Activated T-cell treated with anti-CD3 and anti-CD28 coated beads, Interleukin-2, amount 50 U/mL, for 4 hours (primary cell): ENCODE results near the gene GLS2. TPM values are rescaled to one million over a fixed set of nuclear protein-coding genes. Genes with fewer than 3 reads are reported as not detected.

ENCODE experiments used
- ATAC-seq, 2 donors: fragments of 200-7000 bp; cut with Tn5 transposase; one replicate each; pipeline ENCODE4 v1.10.0; 2021
- DNase-seq: peaks from one replicate; pipeline ENCODE4 v3.0.0-alpha.2; 2020
- H3K27me3 Mint-ChIP-seq: one replicate; pipeline ENCODE4 v1.8.0; 2021; ENCODE audit warnings: low read depth, mixed read lengths
- H3K36me3 Mint-ChIP-seq: one replicate; pipeline ENCODE4 v1.8.0; 2022; ENCODE audit warnings: mixed read lengths; ENCODE audit not compliant: insufficient read depth
- H3K4me1 Mint-ChIP-seq: one replicate; pipeline ENCODE4 v1.8.0; 2021; ENCODE audit warnings: low read depth, mixed read lengths
- H3K4me3 Mint-ChIP-seq: one replicate; pipeline ENCODE4 v1.8.0; 2021; ENCODE audit warnings: mild to moderate bottlenecking, moderate library complexity, mixed read lengths
- H3K9me3 Mint-ChIP-seq: one replicate; pipeline ENCODE4 v1.8.0; 2021; ENCODE audit warnings: mixed read lengths
- total RNA-seq, 3 donors: library from RNA; stranded (reverse); gene quantifications; one replicate each; pipeline ENCODE4 v1.2.1, GENCODE V29; 2021

Gene GLS2
- total RNA-seq, 3 donors from 2014 or later: 1.7 to 4.2 (median 2.2) TPM

DNA sequence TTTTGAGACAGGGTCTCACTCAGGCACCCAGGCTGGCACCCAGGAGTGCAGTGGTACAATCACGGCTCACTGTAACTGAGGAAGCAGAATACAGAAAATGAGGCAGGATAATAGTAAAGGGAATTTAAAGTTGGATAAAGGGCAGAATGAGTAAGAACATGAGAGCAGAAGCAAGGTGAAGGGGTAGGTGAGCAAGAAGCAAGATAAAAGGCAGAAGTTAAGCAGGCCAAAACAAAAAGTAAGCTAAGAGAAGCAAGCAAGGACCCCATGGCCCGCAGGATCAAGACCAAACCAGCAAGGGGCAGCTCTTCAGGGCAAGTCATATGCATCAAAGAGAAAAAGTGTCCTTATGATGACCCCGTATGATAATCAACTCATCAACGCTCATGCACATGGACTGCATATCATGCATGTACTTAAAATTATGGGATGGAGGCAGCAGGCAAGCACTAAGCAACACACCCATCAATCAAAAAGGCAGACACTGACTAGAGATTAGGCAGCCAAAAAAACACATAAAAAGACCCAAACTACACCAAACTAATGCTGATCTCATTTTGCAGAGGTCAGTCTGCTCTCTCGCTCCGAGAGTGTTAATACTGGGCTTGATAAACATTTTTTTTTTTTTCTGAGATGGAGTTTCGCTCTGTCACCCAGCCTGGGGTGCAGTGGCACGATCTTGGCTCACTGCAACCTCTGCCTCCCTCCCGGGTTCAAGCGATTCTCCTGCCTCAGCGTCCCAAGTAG, 50.4 kb downstream of the GLS2 start:
- Mint-ChIP-seq H3K9me3 (no peaks in the 10 kb centered on the region), H3K4me1 (no peaks in the 10 kb centered on the region), H3K27me3 (no peaks in the 10 kb centered on the region), H3K4me3 (no peak overlapping the region), H3K36me3 (no peaks in the 10 kb centered on the region)
- DNase-seq (no peak), ATAC-seq (no peak)

DNA sequence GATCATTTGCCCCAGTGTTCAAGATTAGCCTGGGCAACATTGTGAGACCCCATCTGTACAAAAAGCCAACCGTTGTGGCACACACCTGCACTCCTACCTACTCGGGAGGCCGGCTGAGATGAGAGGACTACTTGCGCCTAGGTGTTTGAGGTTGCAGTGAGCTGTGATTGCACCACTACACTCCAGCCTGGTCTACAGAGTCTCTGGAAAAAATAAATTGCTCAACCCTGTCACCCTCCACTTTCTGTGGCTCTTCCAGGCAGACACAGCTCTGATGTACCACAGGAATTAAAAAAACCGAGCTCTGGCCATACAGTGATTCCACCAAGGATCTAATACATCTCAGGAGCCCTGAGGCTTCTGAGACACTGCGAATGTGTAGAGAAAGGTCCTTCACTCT, 53.1 kb downstream of the GLS2 start:
- ATAC-seq (no peak), DNase-seq (no peak)
- Mint-ChIP-seq H3K36me3 (peaks cover 10% of the 10 kb centered on the region), H3K9me3 (no peaks in the 10 kb centered on the region), H3K27me3 (no peaks in the 10 kb centered on the region), H3K4me1 (no peaks in the 10 kb centered on the region), H3K4me3 (no peak overlapping the region)

DNA sequence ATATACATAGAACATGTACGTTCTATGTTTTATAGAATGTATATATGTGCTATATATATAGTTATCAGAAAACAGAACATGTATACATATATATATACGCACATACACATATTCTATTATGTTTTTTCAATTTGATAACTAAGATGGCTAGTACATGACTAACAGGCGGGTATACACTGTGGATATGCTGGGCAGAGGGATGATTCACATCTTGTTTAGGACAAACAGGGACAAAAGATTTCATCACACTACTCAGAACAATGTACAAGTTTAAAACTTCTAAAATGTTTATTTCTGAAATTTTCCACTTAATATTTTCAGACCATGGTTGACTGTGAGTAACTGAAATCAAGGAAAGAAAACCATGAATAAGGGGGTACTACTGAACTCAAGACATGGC, 56.1 kb downstream of the GLS2 start:
- DNase-seq (no peak), ATAC-seq (no peak)
- no peaks in the 10 kb centered on the region for H3K4me1 Mint-ChIP-seq
- no peaks in the 10 kb centered on the region for H3K27me3 Mint-ChIP-seq
- H3K9me3 Mint-ChIP-seq: no peaks in the 10 kb centered on the region
- no peak overlapping the region for H3K4me3 Mint-ChIP-seq
- peaks cover 15% of the 10 kb centered on the region for H3K36me3 Mint-ChIP-seq

DNA sequence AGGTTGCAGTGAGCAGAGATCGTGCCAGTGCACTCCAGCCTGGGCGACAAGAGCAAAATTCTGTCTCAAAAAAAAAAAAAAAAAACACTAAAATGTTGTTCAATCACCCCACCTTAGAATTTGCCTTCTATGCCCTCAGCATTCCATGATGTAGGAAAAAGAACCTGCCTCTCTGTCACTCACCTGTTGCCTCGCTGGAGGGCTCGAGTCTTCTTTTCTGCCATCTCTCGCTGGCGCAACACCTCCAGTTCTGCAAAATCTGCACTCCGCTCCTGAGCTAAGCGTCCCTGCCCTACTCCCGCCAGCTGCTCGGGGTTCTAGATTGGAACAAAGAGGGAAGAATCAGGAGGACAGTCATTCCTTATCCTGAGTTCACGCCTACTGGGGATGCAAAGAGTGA, 56.7 kb downstream of the GLS2 start:
- H3K4me1 Mint-ChIP-seq: no peaks in the 10 kb centered on the region
- DNase-seq (no peak), ATAC-seq (no peak)
- no peaks in the 10 kb centered on the region for H3K9me3 Mint-ChIP-seq
- H3K36me3 Mint-ChIP-seq: peaks cover 15% of the 10 kb centered on the region
- no peak overlapping the region for H3K4me3 Mint-ChIP-seq
- no peaks in the 10 kb centered on the region for H3K27me3 Mint-ChIP-seq

DNA sequence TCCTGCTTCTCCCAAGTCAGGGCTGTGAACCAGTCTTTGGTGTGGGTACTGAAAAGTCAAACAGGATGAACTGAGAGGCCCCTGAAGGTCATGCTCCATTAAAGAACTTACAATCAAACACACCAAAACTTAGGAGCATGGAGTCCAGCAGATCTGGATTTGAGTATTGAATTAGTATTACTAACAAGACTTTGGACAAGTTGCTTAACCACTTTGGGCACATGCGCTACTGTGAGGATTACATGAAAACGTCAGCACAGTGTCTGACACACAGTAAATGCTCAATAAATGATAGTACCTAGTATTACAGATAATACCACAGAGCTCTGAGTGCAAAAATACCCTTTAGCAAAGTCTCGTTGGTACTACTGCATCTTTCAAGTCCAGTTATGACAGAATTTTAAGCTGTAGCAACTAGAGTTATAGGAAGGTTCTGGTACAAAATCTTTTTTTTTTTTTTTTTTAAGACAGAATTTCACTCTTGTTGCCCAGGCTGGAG, 62.0 kb downstream of the GLS2 start:
- ATAC-seq (no peak), DNase-seq (no peak)
- Mint-ChIP-seq H3K9me3 (no peaks in the 10 kb centered on the region), H3K36me3 (peaks cover 28% of the 10 kb centered on the region), H3K4me1 (peaks cover 9% of the 10 kb centered on the region), H3K27me3 (no peaks in the 10 kb centered on the region), H3K4me3 (no peak overlapping the region)

DNA sequence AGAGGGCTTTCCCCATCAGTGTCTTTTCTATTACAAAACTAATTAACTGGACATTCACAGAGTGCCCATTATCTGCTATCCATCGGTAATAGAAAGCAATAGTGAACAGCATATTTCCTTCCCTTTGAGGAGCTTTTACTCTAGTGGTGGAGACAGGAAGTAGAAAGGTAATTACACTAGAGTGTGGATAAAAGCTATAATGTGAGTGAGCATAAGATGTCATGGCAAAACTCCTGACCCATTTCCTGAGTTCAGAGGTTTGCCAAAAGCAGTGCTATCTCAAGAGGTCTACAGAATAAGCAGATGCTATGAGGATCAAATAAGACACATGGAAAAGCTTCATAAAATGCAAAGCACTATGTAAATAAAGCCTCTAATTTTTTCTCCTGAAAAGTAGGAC, 62.8 kb downstream of the GLS2 start:
- Mint-ChIP-seq H3K27me3 (no peaks in the 10 kb centered on the region), H3K4me3 (no peak overlapping the region), H3K36me3 (peaks cover 34% of the 10 kb centered on the region), H3K4me1 (peaks cover 9% of the 10 kb centered on the region), H3K9me3 (no peaks in the 10 kb centered on the region)
- ATAC-seq (peak in 1 of 2 donors; percentile 43), DNase-seq (no peak)

Other genes starting within 250 kb of the GLS2 start
- 10 to 100 TPM; 60.8 to 70.3 (median 67.5) TPM for gene ANKRD52, start 229.8 kb downstream of the GLS2 start, total RNA-seq
- gene COQ10A, start 221.2 kb downstream of the GLS2 start, total RNA-seq: 10 to 100 TPM; 11.1 to 13.7 (median 11.5) TPM
- gene CS, start 187.8 kb downstream of the GLS2 start, total RNA-seq: 100 to 1,000 TPM; 344 to 373 (median 354) TPM
- gene CNPY2, start 172.2 kb downstream of the GLS2 start, total RNA-seq: 100 to 1,000 TPM; 162 to 178 (median 174) TPM
- gene PAN2, start 154.2 kb downstream of the GLS2 start, total RNA-seq: 10 to 100 TPM; 16.4 to 20.3 (median 17.3) TPM
- gene IL23A, start 149.3 kb downstream of the GLS2 start, total RNA-seq: 10 to 100 TPM; 19.8 to 35.1 (median 26.4) TPM
- gene STAT2, start 128.1 kb downstream of the GLS2 start, total RNA-seq: 10 to 100 TPM; 35.8 to 55.5 (median 50.4) TPM
- gene APOF, start 125.3 kb downstream of the GLS2 start, total RNA-seq: under 1 TPM in 1 of 3 donors, not detected in 2; 0.16 TPM
- 10 to 100 TPM; 35.2 to 45.2 (median 36.6) TPM for gene TIMELESS, start 38.7 kb downstream of the GLS2 start, total RNA-seq
- under 1 TPM in 1 of 3 donors, not detected in 2; 0.08 TPM for gene MIP, start 33.5 kb downstream of the GLS2 start, total RNA-seq
- gene SPRYD4, start 19.6 kb downstream of the GLS2 start, total RNA-seq: 1 to 10 TPM; 4.0 to 4.8 (median 4.1) TPM
- 1 to 10 TPM in 2 of 3 donors, under 1 TPM in 1; 0.66 to 4.0 (median 1.4) TPM for gene RBMS2, start 33.7 kb upstream of the GLS2 start, total RNA-seq
- gene BAZ2A, start 142.2 kb upstream of the GLS2 start, total RNA-seq: 10 to 100 TPM; 53.0 to 64.9 (median 64.5) TPM
- gene ATP5F1B, start 157.8 kb upstream of the GLS2 start, total RNA-seq: 1,000 to 10,000 TPM in 1 of 3 donors, 100 to 1,000 TPM in 2; 885 to 1,118 (median 953) TPM
- 100 to 1,000 TPM; 343 to 400 (median 399) TPM for gene PTGES3, start 200.1 kb upstream of the GLS2 start, total RNA-seq
- gene NACA, start 237.1 kb upstream of the GLS2 start, total RNA-seq: 1,000 to 10,000 TPM; 1,078 to 1,189 (median 1,154) TPM